Tibial artery (tissue), 4 donors: ENCODE data around the gene WIZ.

ENCODE experiments used
- DNase-seq, 2 donors: peaks; one replicate each; pipeline ENCODE4 v3.0.0-alpha.2; 2019
- H3K27ac ChIP-seq, 2 donors: fragments of 200-600 bp; sonication (generic) in 1 of 2; 1 replicate in 1 of 2; 2 replicates in 1 of 2; pipeline ENCODE4 v1.5.1; 2018 to 2019; ENCODE audit warnings: mild to moderate bottlenecking in 1 of 2
- H3K27me3 ChIP-seq, 2 donors: fragments of 200-600 bp; sonication (generic) in 1 of 2; one replicate each; pipeline versions ENCODE4 v1.5.1 to v1.6.0; 2016 to 2019
- H3K36me3 ChIP-seq, 3 donors: fragments of 200-600 bp; sonication (generic) in 2 of 3; one replicate each; pipeline ENCODE4 v1.5.1; 2016 to 2019; ENCODE audit warnings: mild to moderate bottlenecking in 2 of 3
- H3K4me1 ChIP-seq, 4 donors: fragments of 200-600 bp; sonication (generic) in 2 of 4; 1 replicate in 3 of 4; 2 replicates in 1 of 4; pipeline ENCODE4 v1.5.1; 2016 to 2019
- H3K4me3 ChIP-seq, 2 donors: fragments of 200-600 bp; sonication (generic) in 1 of 2; 1 replicate in 1 of 2; 2 replicates in 1 of 2; pipeline ENCODE4 v1.5.1; 2018 to 2019; ENCODE audit warnings: mild to moderate bottlenecking in 2 of 2
- H3K9me3 ChIP-seq, 3 donors: fragments of 200-600 bp; sonication (generic) in 1 of 3; one replicate each; pipeline ENCODE4 v1.5.1; 2016 to 2019
- CTCF ChIP-seq, 2 experiments: fragments of 200-600 bp in 1 of 2; fragments of 450-650 bp in 1 of 2; IDR thresholded peaks; one replicate each; pipeline ENCODE4 v1.5.1; 2017 to 2019; ENCODE audit warnings: antibody characterized with exemption in 2 of 2, mild to moderate bottlenecking in 1 of 2, moderate library complexity in 1 of 2
- intact Hi-C: fragments of 100-400 bp; cut with DNase I; formaldehyde crosslinking; loops from one replicate; pipeline ENCODE4 v1.15.0; 2023; ENCODE audit warnings: low total_unique reads

The WIZ gene

GRCh38 chr19:15404780-15405211, 45.0 kb downstream of the WIZ start:
- peak overlapping the region; percentile 69 to 71 for H3K27ac ChIP-seq
- intact Hi-C loops, result loop anchor here (10.0 kb wide), 1 partner anchor 150 kb away; no protein-coding TSS in a partner anchor
- no peaks in the 10 kb centered on the region for H3K9me3 ChIP-seq
- H3K4me3 ChIP-seq, result no peak overlapping the region
- peaks cover 7 to 79% (median 44%) of the 10 kb centered on the region in 4 donors for H3K4me1 ChIP-seq
- H3K27me3 ChIP-seq, result no peaks in the 10 kb centered on the region
- no peak for TF ChIP-seq CTCF (IDR thresholded peaks at IDR 0.05)
- peaks cover 15 to 52% (median 41%) of the 10 kb centered on the region in 3 donors for H3K36me3 ChIP-seq
- peak in 1 of 2 donors; percentile 32 for DNase-seq

- H3K9me3 ChIP-seq, result no peaks in the 10 kb centered on the region
- TF ChIP-seq CTCF (IDR thresholded peaks at IDR 0.05), result no peak
- peak in 1 of 2 donors; percentile 67 for DNase-seq
- H3K4me3 ChIP-seq, result no peak overlapping the region
- H3K27ac ChIP-seq, result peak overlapping the region; percentile 69 to 71
- H3K4me1 ChIP-seq, result peaks cover 7 to 73% (median 42%) of the 10 kb centered on the region in 4 donors
- H3K36me3 ChIP-seq, result peaks cover 21 to 52% (median 42%) of the 10 kb centered on the region in 3 donors
- H3K27me3 ChIP-seq, result no peaks in the 10 kb centered on the region
- intact Hi-C loops, result loop anchor here (10.0 kb wide), 1 partner anchor 151 kb away; no protein-coding TSS in a partner anchor
Observed at GRCh38 chr19:15404097-15404779, 45.5 kb downstream of the WIZ start.

- peaks cover 32 to 60% (median 53%) of the 10 kb centered on the region in 3 donors for H3K36me3 ChIP-seq
- peak in 1 of 2 donors; percentile 61 for DNase-seq
- no peak for TF ChIP-seq CTCF (IDR thresholded peaks at IDR 0.05)
- peaks cover 7 to 65% (median 42%) of the 10 kb centered on the region in 4 donors for H3K4me1 ChIP-seq
- H3K27ac ChIP-seq, result peak overlapping the region; percentile 69 to 71
- no peak overlapping the region for H3K4me3 ChIP-seq
- no peaks in the 10 kb centered on the region for H3K27me3 ChIP-seq
- intact Hi-C loops, result loop anchor here (10.0 kb wide), 1 partner anchor 152 kb away; no protein-coding TSS in a partner anchor
- no peaks in the 10 kb centered on the region for H3K9me3 ChIP-seq
Observed at GRCh38 chr19:15403151-15403531, 46.6 kb downstream of the WIZ start.

- Histone ChIP-seq H3K9me3 (no peaks in the 10 kb centered on the region), H3K4me1 (peaks cover 7 to 60% (median 40%) of the 10 kb centered on the region in 4 donors), H3K36me3 (peaks cover 37 to 62% (median 59%) of the 10 kb centered on the region in 3 donors), H3K27me3 (no peaks in the 10 kb centered on the region), H3K4me3 (no peak overlapping the region), H3K27ac (peak overlapping the region; percentile 69 to 71)
- TF ChIP-seq CTCF (IDR thresholded peaks at IDR 0.05), result no peak
- peak in 1 of 2 donors; percentile 54 for DNase-seq
- intact Hi-C loops, result loop anchor here (10.0 kb wide), 1 partner anchor 152 kb away; no protein-coding TSS in a partner anchor
Observed at GRCh38 chr19:15402411-15403150, 47.2 kb downstream of the WIZ start.

- peak in 1 of 2 donors; percentile 57 for DNase-seq
- Histone ChIP-seq H3K27ac (no peak overlapping the region), H3K4me3 (no peak overlapping the region), H3K27me3 (no peaks in the 10 kb centered on the region), H3K36me3 (peaks cover 49 to 74% (median 71%) of the 10 kb centered on the region in 3 donors), H3K4me1 (peaks cover 7 to 52% (median 36%) of the 10 kb centered on the region in 4 donors), H3K9me3 (no peaks in the 10 kb centered on the region)
- intact Hi-C loops, result loop anchor here (10.0 kb wide), 1 partner anchor 153 kb away; no protein-coding TSS in a partner anchor
- no peak for TF ChIP-seq CTCF (IDR thresholded peaks at IDR 0.05)
Observed at GRCh38 chr19:15401397-15401710, 48.4 kb downstream of the WIZ start.
